NB4 (cell line): ENCODE results near the gene SVIL.

ENCODE experiments used
- CTCF ChIP-seq: IDR thresholded peaks from one replicate; pipeline ENCODE4 v1.5.1; 2012; ENCODE audit warnings: low read depth, low read length
- MAX ChIP-seq: IDR thresholded peaks from 2 replicates; pipeline ENCODE4 v1.6.1; 2011; ENCODE audit warnings: low read depth, low read length
- POLR2A ChIP-seq: IDR thresholded peaks from 2 replicates; pipeline ENCODE4 v1.6.1; 2011; ENCODE audit warnings: mild to moderate bottlenecking; ENCODE audit not compliant: insufficient read length; ENCODE audit errors: extremely low read depth

- TF ChIP-seq CTCF (peak; percentile 77), MAX (no peak), POLR2A (no peak)
Observed at GRCh38 chr10:29496341-29497162, 138.2 kb downstream of the SVIL start.
